Tibial nerve (tissue), 4 donors: ENCODE measurements around the gene RHEB.

Source experiments
- EP300 ChIP-seq, 2 donors: sonication (generic); formaldehyde crosslinking; IDR thresholded peaks; one replicate each; pipeline ENCODE4 v1.6.1; 2017; ENCODE audit warnings: antibody characterized with exemption in 2 of 2, mild to moderate bottlenecking in 1 of 2
- POLR2A ChIP-seq, 2 donors: fragments of 450-650 bp; IDR thresholded peaks; one replicate each; pipeline ENCODE4 v1.6.1; 2017; ENCODE audit warnings: antibody characterized with exemption in 2 of 2, mild to moderate bottlenecking in 2 of 2, moderate library complexity in 2 of 2
- TF ChIP-seq, protein P1 (sequence below), 5 experiments: fragments of 200-600 bp in 3 of 5; fragments of 450-650 bp in 2 of 5; sonication (generic) in 3 of 5; IDR thresholded peaks; one replicate each; pipeline ENCODE4 v1.5.1; 2016 to 2019; ENCODE audit warnings: antibody characterized with exemption in 5 of 5, mild to moderate bottlenecking in 3 of 5, moderate library complexity in 2 of 5

DNA sequence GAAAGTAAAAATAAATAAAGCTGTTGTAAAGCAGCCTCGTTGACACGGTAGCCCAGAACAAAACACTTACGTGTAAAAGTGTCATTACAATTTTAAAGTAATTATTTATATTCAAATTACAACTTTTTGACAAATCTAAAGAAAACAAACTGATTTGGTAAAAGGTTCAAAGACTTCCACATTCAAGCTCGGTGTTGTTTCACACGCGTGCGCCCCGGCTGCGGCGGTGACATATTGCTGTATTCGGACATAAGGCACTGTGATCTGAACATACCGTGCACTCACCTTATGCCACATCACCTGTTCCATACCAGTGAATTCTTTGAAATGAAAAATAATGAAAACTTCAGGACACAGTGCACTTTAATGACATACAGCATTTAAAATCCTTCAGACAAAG, 36.9 kb upstream of the RHEB start:
- TF ChIP-seq, protein P1, sequence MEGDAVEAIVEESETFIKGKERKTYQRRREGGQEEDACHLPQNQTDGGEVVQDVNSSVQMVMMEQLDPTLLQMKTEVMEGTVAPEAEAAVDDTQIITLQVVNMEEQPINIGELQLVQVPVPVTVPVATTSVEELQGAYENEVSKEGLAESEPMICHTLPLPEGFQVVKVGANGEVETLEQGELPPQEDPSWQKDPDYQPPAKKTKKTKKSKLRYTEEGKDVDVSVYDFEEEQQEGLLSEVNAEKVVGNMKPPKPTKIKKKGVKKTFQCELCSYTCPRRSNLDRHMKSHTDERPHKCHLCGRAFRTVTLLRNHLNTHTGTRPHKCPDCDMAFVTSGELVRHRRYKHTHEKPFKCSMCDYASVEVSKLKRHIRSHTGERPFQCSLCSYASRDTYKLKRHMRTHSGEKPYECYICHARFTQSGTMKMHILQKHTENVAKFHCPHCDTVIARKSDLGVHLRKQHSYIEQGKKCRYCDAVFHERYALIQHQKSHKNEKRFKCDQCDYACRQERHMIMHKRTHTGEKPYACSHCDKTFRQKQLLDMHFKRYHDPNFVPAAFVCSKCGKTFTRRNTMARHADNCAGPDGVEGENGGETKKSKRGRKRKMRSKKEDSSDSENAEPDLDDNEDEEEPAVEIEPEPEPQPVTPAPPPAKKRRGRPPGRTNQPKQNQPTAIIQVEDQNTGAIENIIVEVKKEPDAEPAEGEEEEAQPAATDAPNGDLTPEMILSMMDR (IDR thresholded peaks at IDR 0.05) = no peak
- TF ChIP-seq POLR2A (IDR thresholded peaks at IDR 0.05) = no peak
- TF ChIP-seq EP300 (IDR thresholded peaks at IDR 0.05) = no peak
